Vagina (tissue), 2 donors: ENCODE data around the gene ETNPPL. TPM values are rescaled to one million over a fixed set of nuclear protein-coding genes. Genes with fewer than 3 reads are reported as not detected.

Experiments
- DNase-seq, 2 donors: peaks; one replicate each; pipeline ENCODE4 v3.0.0-alpha.2; 2017; ENCODE audit errors: extremely low spot score in 2 of 2
- H3K27ac ChIP-seq: fragments of 200-600 bp; sonication (generic); one replicate; pipeline ENCODE4 v1.5.1; 2019
- H3K27me3 ChIP-seq: fragments of 200-600 bp; sonication (generic); one replicate; pipeline ENCODE4 v1.5.1; 2019
- H3K36me3 ChIP-seq, 2 donors: fragments of 200-600 bp; sonication (generic); one replicate each; pipeline ENCODE4 v1.5.1; 2017 to 2019
- H3K4me1 ChIP-seq: fragments of 200-600 bp; sonication (generic); one replicate; pipeline ENCODE4 v1.5.1; 2019
- H3K4me3 ChIP-seq, 2 donors: fragments of 200-600 bp; sonication (generic); 1 replicate in 1 of 2; 2 replicates in 1 of 2; pipeline ENCODE4 v1.5.1; 2016 to 2019
- H3K9me3 ChIP-seq: fragments of 200-600 bp; sonication (generic); one replicate; pipeline ENCODE4 v1.5.1; 2019
- CTCF ChIP-seq, 3 experiments: fragments of 450-650 bp in 2 of 3; fragments of 200-600 bp in 1 of 3; sonication (generic) in 1 of 3; IDR thresholded peaks; one replicate each; pipeline ENCODE4 v1.5.1; 2017 to 2019; ENCODE audit warnings: antibody characterized with exemption in 3 of 3, mild to moderate bottlenecking in 2 of 3, moderate library complexity in 2 of 3
- POLR2A ChIP-seq, 2 donors: fragments of 450-650 bp; IDR thresholded peaks; one replicate each; pipeline ENCODE4 v1.6.1; 2017; ENCODE audit warnings: antibody characterized with exemption in 2 of 2, mild to moderate bottlenecking in 2 of 2, moderate library complexity in 2 of 2
- POLR2AphosphoS5 ChIP-seq, 2 donors: sonication (generic); formaldehyde crosslinking; IDR thresholded peaks; one replicate each; pipeline ENCODE4 v1.9.0; 2017; ENCODE audit warnings: antibody characterized with exemption in 2 of 2, mild to moderate bottlenecking in 2 of 2, low read depth in 1 of 2; ENCODE audit not compliant: insufficient read depth in 1 of 2
- intact Hi-C: fragments of 100-400 bp; cut with DNase I; formaldehyde crosslinking; loops from one replicate; pipeline ENCODE4 v1.15.1; 2023
- total RNA-seq: library from RNA; depleted of rRNA; stranded (reverse); fragments of >200 nt; gene quantifications from one replicate; pipeline ENCODE4 v1.2.3, GENCODE V29; 2016

The ETNPPL gene
- total RNA-seq, 1 donor from 2014 or later, result not detected

GRCh38 chr4:108796173-108796572, 33.3 kb upstream of the ETNPPL start:
- no peak overlapping the region for H3K27ac ChIP-seq
- DNase-seq, result no peak

GRCh38 chr4:108795733-108796132, 32.9 kb upstream of the ETNPPL start:
- no peaks in the 10 kb centered on the region for H3K27me3 ChIP-seq
- TF ChIP-seq POLR2A (IDR thresholded peaks at IDR 0.05) (no peak), CTCF (IDR thresholded peaks at IDR 0.05) (no peak), POLR2AphosphoS5 (IDR thresholded peaks at IDR 0.05; ENCODE audit: insufficient read depth in 1 of 2, low read depth in 1 of 2) (no peak)
- no peak overlapping the region for H3K27ac ChIP-seq
- H3K9me3 ChIP-seq, result no peaks in the 10 kb centered on the region
- no peak overlapping the region for H3K4me3 ChIP-seq
- H3K4me1 ChIP-seq, result no peaks in the 10 kb centered on the region
- intact Hi-C loops, result no loop called here
- DNase-seq, result no peak
- H3K36me3 ChIP-seq, result no peaks in the 10 kb centered on the region

More at GRCh38 chr4:108796173-108796572, 33.3 kb upstream of the ETNPPL start:
- intact Hi-C loops, result no loop called here
- H3K4me1 ChIP-seq, result no peaks in the 10 kb centered on the region
- H3K9me3 ChIP-seq, result no peaks in the 10 kb centered on the region
- H3K4me3 ChIP-seq, result no peak overlapping the region
- H3K36me3 ChIP-seq, result no peaks in the 10 kb centered on the region
- no peak for TF ChIP-seq CTCF (IDR thresholded peaks at IDR 0.05)
- TF ChIP-seq POLR2A (IDR thresholded peaks at IDR 0.05), result no peak
- TF ChIP-seq POLR2AphosphoS5 (IDR thresholded peaks at IDR 0.05; ENCODE audit: insufficient read depth in 1 of 2, low read depth in 1 of 2), result no peak
- no peaks in the 10 kb centered on the region for H3K27me3 ChIP-seq

- H3K4me1 ChIP-seq, result no peaks in the 10 kb centered on the region
- no peak for DNase-seq
- no peak overlapping the region for H3K27ac ChIP-seq
- intact Hi-C loops, result no loop called here
- no peaks in the 10 kb centered on the region for H3K9me3 ChIP-seq
- no peak overlapping the region for H3K4me3 ChIP-seq
- TF ChIP-seq CTCF (IDR thresholded peaks at IDR 0.05) (no peak), POLR2A (IDR thresholded peaks at IDR 0.05) (no peak), POLR2AphosphoS5 (IDR thresholded peaks at IDR 0.05; ENCODE audit: insufficient read depth in 1 of 2, low read depth in 1 of 2) (no peak)
- H3K36me3 ChIP-seq, result no peaks in the 10 kb centered on the region
- H3K27me3 ChIP-seq, result no peaks in the 10 kb centered on the region
Measured at GRCh38 chr4:108794136-108794535, 31.3 kb upstream of the ETNPPL start.

- no peak for TF ChIP-seq CTCF (IDR thresholded peaks at IDR 0.05)
- no peak for TF ChIP-seq POLR2AphosphoS5 (IDR thresholded peaks at IDR 0.05; ENCODE audit: insufficient read depth in 1 of 2, low read depth in 1 of 2)
- TF ChIP-seq POLR2A (IDR thresholded peaks at IDR 0.05), result no peak
- intact Hi-C loops, result no loop called here
Measured at GRCh38 chr4:108793415-108793814, 30.6 kb upstream of the ETNPPL start.

GRCh38 chr4:108788731-108789130, 25.9 kb upstream of the ETNPPL start:
- intact Hi-C loops, result no loop called here
- Histone ChIP-seq H3K27ac (no peak overlapping the region), H3K9me3 (no peaks in the 10 kb centered on the region), H3K4me3 (no peak overlapping the region), H3K36me3 (no peaks in the 10 kb centered on the region), H3K4me1 (no peaks in the 10 kb centered on the region), H3K27me3 (no peaks in the 10 kb centered on the region)
- TF ChIP-seq POLR2A (IDR thresholded peaks at IDR 0.05) (no peak), POLR2AphosphoS5 (IDR thresholded peaks at IDR 0.05; ENCODE audit: insufficient read depth in 1 of 2, low read depth in 1 of 2) (no peak), CTCF (IDR thresholded peaks at IDR 0.05) (no peak)
- DNase-seq, result no peak

More at GRCh38 chr4:108793415-108793814, 30.6 kb upstream of the ETNPPL start:
- Histone ChIP-seq H3K27ac (no peak overlapping the region), H3K4me3 (no peak overlapping the region), H3K36me3 (no peaks in the 10 kb centered on the region), H3K9me3 (no peaks in the 10 kb centered on the region), H3K27me3 (no peaks in the 10 kb centered on the region), H3K4me1 (no peaks in the 10 kb centered on the region)
- no peak for DNase-seq
